WTC11 (cell line): ENCODE results near the gene RBM24. TPM values are rescaled to one million over a fixed set of nuclear protein-coding genes. Genes with fewer than 3 reads are reported as not detected.

Experiments used
- ATAC-seq: fragments of 200-7000 bp; cut with Tn5 transposase; 2 replicates; pipeline ENCODE4 v1.10.0; 2021; ENCODE audit warnings: mild to moderate bottlenecking, moderate library complexity
- CTCF ChIA-PET: fragments of 300-600 bp; sonication (Branson Sonifier 250); formaldehyde crosslinking; loops from one replicate; lab custom pipeline; 2021; ENCODE audit warnings: antibody characterized with exemption; lab: Charles Lee
- POLR2A ChIA-PET: fragments of 350-600 bp; sonication (Branson Sonifier 250); formaldehyde crosslinking; loops from one replicate; lab custom pipeline; 2021; ENCODE audit warnings: antibody characterized with exemption; lab: Charles Lee
- DNase-seq: peaks from one replicate; pipeline ENCODE4 v3.0.0; 2021; ENCODE audit warnings: low spot score
- H3K27ac Mint-ChIP-seq: 2 replicates; pipeline ENCODE4 v1.8.0; 2021; ENCODE audit warnings: mixed read lengths
- H3K27me3 Mint-ChIP-seq: 2 replicates; pipeline ENCODE4 v1.8.0; 2021; ENCODE audit warnings: low read depth, mild to moderate bottlenecking, moderate library complexity, mixed read lengths
- H3K36me3 Mint-ChIP-seq: 2 replicates; pipeline ENCODE4 v1.8.0; 2021; ENCODE audit warnings: mixed read lengths
- H3K4me1 Mint-ChIP-seq: 2 replicates; pipeline ENCODE4 v1.8.0; 2022; ENCODE audit warnings: mixed read lengths
- H3K4me3 Mint-ChIP-seq: 2 replicates; pipeline ENCODE4 v1.8.0; 2021; ENCODE audit warnings: mild to moderate bottlenecking, moderate library complexity, mixed read lengths
- H3K9me3 Mint-ChIP-seq: 2 replicates; pipeline ENCODE4 v1.8.0; 2021; ENCODE audit warnings: mixed read lengths
- AR ChIP-seq: fragments of 250-450 bp; sonication (Bioruptor Pico); IDR thresholded peaks from 2 replicates; pipeline ENCODE4 v1.9.0; 2021; ENCODE audit warnings: mild to moderate bottlenecking
- CBFB ChIP-seq: sonication (generic); formaldehyde crosslinking; IDR thresholded peaks from 2 replicates; pipeline ENCODE4 v1.8.1; 2022; ENCODE audit warnings: mild to moderate bottlenecking, low read depth, missing genetic modification reagents
- E2F5 ChIP-seq: sonication (generic); formaldehyde crosslinking; IDR thresholded peaks from 2 replicates; pipeline ENCODE4 v1.8.1; 2022; ENCODE audit warnings: mild to moderate bottlenecking, moderate library complexity, missing genetic modification reagents
- JAZF1 ChIP-seq: fragments of 250-450 bp; sonication (Bioruptor Pico); IDR thresholded peaks from 2 replicates; pipeline ENCODE4 v1.9.0; 2021; ENCODE audit warnings: moderate library complexity, mild to moderate bottlenecking, inconsistent platforms
- NR3C1 ChIP-seq: sonication (generic); formaldehyde crosslinking; conservative IDR thresholded peaks from 2 replicates; pipeline ENCODE4 v1.8.1; 2023; ENCODE audit warnings: low read depth, mild to moderate bottlenecking, missing genetic modification reagents
- PREB ChIP-seq: sonication (generic); formaldehyde crosslinking; IDR thresholded peaks from 2 replicates; pipeline ENCODE4 v1.8.1; 2022; ENCODE audit warnings: mild to moderate bottlenecking, missing genetic modification reagents, moderate library complexity, borderline replicate concordance
- RORB ChIP-seq: fragments of 250-450 bp; sonication (Bioruptor Pico); IDR thresholded peaks from 2 replicates; pipeline ENCODE4 v1.9.0; 2021; ENCODE audit warnings: mild to moderate bottlenecking
- SMAD4 ChIP-seq: sonication (generic); formaldehyde crosslinking; IDR thresholded peaks from 2 replicates; pipeline ENCODE4 v1.8.0; 2022; ENCODE audit warnings: mild to moderate bottlenecking, missing genetic modification reagents
- TEAD1 ChIP-seq: sonication (generic); formaldehyde crosslinking; IDR thresholded peaks from 2 replicates; pipeline ENCODE4 v1.8.0; 2022; ENCODE audit warnings: mild to moderate bottlenecking, missing genetic modification reagents
- ZNF281 ChIP-seq: sonication (generic); formaldehyde crosslinking; IDR thresholded peaks from 2 replicates; pipeline ENCODE4 v1.8.0; 2023; ENCODE audit warnings: mild to moderate bottlenecking, missing genetic modification reagents
- ZNF317 ChIP-seq: sonication (generic); formaldehyde crosslinking; IDR thresholded peaks from 2 replicates; pipeline ENCODE4 v1.8.1; 2023; ENCODE audit warnings: low read depth, mild to moderate bottlenecking, moderate library complexity, missing genetic modification reagents, borderline replicate concordance
- ZNF423 ChIP-seq: fragments of 250-450 bp; sonication (Bioruptor Pico); IDR thresholded peaks from 2 replicates; pipeline ENCODE4 v2.1.2; 2022; ENCODE audit warnings: mild to moderate bottlenecking, moderate library complexity
- ZNF671 ChIP-seq: fragments of 250-450 bp; sonication (Bioruptor Pico); IDR thresholded peaks from 2 replicates; pipeline ENCODE4 v1.8.0; 2021; ENCODE audit warnings: mild to moderate bottlenecking
- total RNA-seq: library from RNA; stranded (reverse); gene quantifications from 3 replicates; pipeline ENCODE4 v1.2.3, GENCODE V29; 2021
- TF ChIP-seq, protein P1 (sequence below): sonication (generic); formaldehyde crosslinking; IDR thresholded peaks from 2 replicates; pipeline ENCODE4 v1.8.1; 2023; ENCODE audit warnings: mild to moderate bottlenecking, missing genetic modification reagents
- TF ChIP-seq, protein P2 (sequence below): sonication (generic); formaldehyde crosslinking; IDR thresholded peaks from 2 replicates; pipeline ENCODE4 v1.8.0; 2022; ENCODE audit warnings: mild to moderate bottlenecking, missing genetic modification reagents

Gene RBM24
- total RNA-seq, 1 experiment from 2014 or later = 0.63 TPM

GRCh38 chr6:17283074-17283473, 1.9 kb downstream of the RBM24 start (continued):
- TF ChIP-seq PREB (no peak), AR (no peak), ZNF317 (CRISPR knock-in tag) (no peak)

- peaks cover 12% of the 10 kb centered on the region for H3K27me3 Mint-ChIP-seq
- H3K4me3 Mint-ChIP-seq = no peak overlapping the region
- no peak for TF ChIP-seq CBFB (CRISPR knock-in tag)
- TF ChIP-seq, protein P1, sequence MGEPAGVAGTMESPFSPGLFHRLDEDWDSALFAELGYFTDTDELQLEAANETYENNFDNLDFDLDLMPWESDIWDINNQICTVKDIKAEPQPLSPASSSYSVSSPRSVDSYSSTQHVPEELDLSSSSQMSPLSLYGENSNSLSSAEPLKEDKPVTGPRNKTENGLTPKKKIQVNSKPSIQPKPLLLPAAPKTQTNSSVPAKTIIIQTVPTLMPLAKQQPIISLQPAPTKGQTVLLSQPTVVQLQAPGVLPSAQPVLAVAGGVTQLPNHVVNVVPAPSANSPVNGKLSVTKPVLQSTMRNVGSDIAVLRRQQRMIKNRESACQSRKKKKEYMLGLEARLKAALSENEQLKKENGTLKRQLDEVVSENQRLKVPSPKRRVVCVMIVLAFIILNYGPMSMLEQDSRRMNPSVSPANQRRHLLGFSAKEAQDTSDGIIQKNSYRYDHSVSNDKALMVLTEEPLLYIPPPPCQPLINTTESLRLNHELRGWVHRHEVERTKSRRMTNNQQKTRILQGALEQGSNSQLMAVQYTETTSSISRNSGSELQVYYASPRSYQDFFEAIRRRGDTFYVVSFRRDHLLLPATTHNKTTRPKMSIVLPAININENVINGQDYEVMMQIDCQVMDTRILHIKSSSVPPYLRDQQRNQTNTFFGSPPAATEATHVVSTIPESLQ (CRISPR knock-in tag) = no peak
- TF ChIP-seq ZNF281 (CRISPR knock-in tag) = no peak
- no peak for TF ChIP-seq TEAD1 (CRISPR knock-in tag)
- no peak for TF ChIP-seq NR3C1 (CRISPR knock-in tag)
- TF ChIP-seq ZNF317 (CRISPR knock-in tag) = no peak
- no peak for TF ChIP-seq SMAD4 (CRISPR knock-in tag)
- TF ChIP-seq, protein P2, sequence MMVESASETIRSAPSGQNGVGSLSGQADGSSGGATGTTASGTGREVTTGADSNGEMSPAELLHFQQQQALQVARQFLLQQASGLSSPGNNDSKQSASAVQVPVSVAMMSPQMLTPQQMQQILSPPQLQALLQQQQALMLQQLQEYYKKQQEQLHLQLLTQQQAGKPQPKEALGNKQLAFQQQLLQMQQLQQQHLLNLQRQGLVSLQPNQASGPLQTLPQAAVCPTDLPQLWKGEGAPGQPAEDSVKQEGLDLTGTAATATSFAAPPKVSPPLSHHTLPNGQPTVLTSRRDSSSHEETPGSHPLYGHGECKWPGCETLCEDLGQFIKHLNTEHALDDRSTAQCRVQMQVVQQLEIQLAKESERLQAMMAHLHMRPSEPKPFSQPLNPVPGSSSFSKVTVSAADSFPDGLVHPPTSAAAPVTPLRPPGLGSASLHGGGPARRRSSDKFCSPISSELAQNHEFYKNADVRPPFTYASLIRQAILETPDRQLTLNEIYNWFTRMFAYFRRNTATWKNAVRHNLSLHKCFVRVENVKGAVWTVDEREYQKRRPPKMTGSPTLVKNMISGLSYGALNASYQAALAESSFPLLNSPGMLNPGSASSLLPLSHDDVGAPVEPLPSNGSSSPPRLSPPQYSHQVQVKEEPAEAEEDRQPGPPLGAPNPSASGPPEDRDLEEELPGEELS = no peak
- ChIA-PET POLR2A (no interaction called here), CTCF (no interaction called here)
- no peak for ATAC-seq
- H3K4me1 Mint-ChIP-seq = no peaks in the 10 kb centered on the region
- no peaks in the 10 kb centered on the region for H3K36me3 Mint-ChIP-seq
- H3K27ac Mint-ChIP-seq = no peak overlapping the region
- H3K9me3 Mint-ChIP-seq = no peaks in the 10 kb centered on the region
- DNase-seq = no peak
These were observed 8.5 kb downstream of the RBM24 start for GRCh38 chr6:17289630-17290061.

DNA sequence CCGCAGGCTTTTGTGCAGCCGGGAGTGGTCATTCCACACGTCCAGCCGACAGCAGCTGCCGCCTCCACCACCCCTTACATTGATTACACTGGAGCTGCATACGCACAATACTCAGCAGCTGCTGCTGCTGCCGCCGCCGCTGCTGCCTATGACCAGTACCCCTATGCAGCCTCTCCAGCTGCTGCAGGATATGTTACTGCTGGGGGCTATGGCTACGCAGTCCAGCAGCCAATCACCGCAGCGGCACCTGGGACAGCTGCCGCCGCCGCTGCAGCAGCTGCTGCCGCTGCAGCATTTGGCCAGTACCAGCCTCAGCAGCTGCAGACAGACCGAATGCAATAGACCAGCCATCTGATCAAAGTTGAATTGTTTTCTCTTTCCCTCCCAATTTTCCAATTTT, 10.6 kb downstream of the RBM24 start:
- no peak overlapping the region for H3K4me3 Mint-ChIP-seq
- no peaks in the 10 kb centered on the region for H3K9me3 Mint-ChIP-seq
- CTCF ChIA-PET = no interaction called here
- no peaks in the 10 kb centered on the region for H3K4me1 Mint-ChIP-seq
- TF ChIP-seq JAZF1 (CRISPR knock-in tag) (no peak), ZNF671 (CRISPR knock-in tag) (no peak), ZNF423 (CRISPR knock-in tag) (no peak), RORB (no peak), E2F5 (no peak)
- TF ChIP-seq, all 79 proteins: peak for 0
- no peaks in the 10 kb centered on the region for H3K36me3 Mint-ChIP-seq
- POLR2A ChIA-PET = no interaction called here
- ATAC-seq (peak; percentile 44; the same call in 1 of the 2 replicates), DNase-seq (no peak)
- H3K27me3 Mint-ChIP-seq = no peaks in the 10 kb centered on the region; the same call in 1 of the 2 replicates
- no peak overlapping the region for H3K27ac Mint-ChIP-seq
